Osteocyte (in vitro differentiated cells): Measurements from ENCODE around the gene CUBN. TPM values are rescaled to one million over a fixed set of nuclear protein-coding genes. Genes with fewer than 3 reads are reported as not detected.

Experiments
- DNase-seq: peaks from one replicate; pipeline ENCODE4 v3.0.0; 2021; ENCODE audit warnings: mixed read lengths; ENCODE audit not compliant: unreplicated experiment; ENCODE audit errors: extremely low spot score
- H3K27ac Mint-ChIP-seq: one replicate; pipeline ENCODE4 v1.8.0; 2021; ENCODE audit warnings: mild to moderate bottlenecking, mixed read lengths; ENCODE audit not compliant: unreplicated experiment
- H3K27me3 Mint-ChIP-seq: one replicate; pipeline ENCODE4 v1.8.0; 2021; ENCODE audit warnings: mixed read lengths; ENCODE audit not compliant: unreplicated experiment
- H3K36me3 Mint-ChIP-seq: one replicate; pipeline ENCODE4 v1.8.0; 2021; ENCODE audit warnings: mixed read lengths; ENCODE audit not compliant: unreplicated experiment
- H3K4me1 Mint-ChIP-seq: one replicate; pipeline ENCODE4 v1.8.0; 2021; ENCODE audit warnings: mixed read lengths; ENCODE audit not compliant: unreplicated experiment
- H3K4me3 Mint-ChIP-seq: one replicate; pipeline ENCODE4 v1.8.0; 2021; ENCODE audit warnings: mild to moderate bottlenecking, moderate library complexity, mixed read lengths; ENCODE audit not compliant: unreplicated experiment
- H3K9me3 Mint-ChIP-seq: one replicate; pipeline ENCODE4 v1.8.0; 2021; ENCODE audit warnings: mixed read lengths; ENCODE audit not compliant: unreplicated experiment
- total RNA-seq: library from RNA; stranded (reverse); gene quantifications from 2 replicates; pipeline ENCODE4 v1.2.1, GENCODE V29; 2021
- TF ChIP-seq, protein P1 (sequence below): fragments of 200-600 bp; sonication (generic); IDR thresholded peaks from 2 replicates; pipeline ENCODE4 v1.5.0; 2021; ENCODE audit warnings: antibody characterized with exemption, mild to moderate bottlenecking, moderate library complexity

CUBN gene
- total RNA-seq, 1 donor from 2014 or later: 1.4 TPM

DNA sequence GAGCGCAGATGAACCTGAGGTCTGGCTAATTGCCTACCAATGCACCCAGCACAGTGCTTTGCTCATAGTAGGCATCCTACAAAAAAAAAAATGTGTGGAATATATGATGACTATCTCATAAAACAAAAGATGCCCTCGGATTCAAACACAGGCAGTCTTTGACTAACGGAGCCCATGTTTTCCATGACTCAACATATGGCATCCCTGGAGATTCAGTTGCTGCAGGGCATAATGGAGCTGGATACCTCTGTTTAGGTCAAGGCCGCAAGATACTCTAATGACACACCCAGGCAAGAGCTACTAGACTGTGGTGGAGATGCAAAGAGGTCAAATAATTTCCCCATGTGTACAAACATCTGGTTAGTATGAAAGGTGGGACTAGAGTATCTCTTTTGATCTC lies 16.3 kb downstream of the CUBN start:
- Mint-ChIP-seq H3K9me3 (no peaks in the 10 kb centered on the region), H3K4me1 (peaks cover 11% of the 10 kb centered on the region), H3K36me3 (peaks cover 3% of the 10 kb centered on the region), H3K27ac (no peak overlapping the region), H3K4me3 (no peak overlapping the region), H3K27me3 (no peaks in the 10 kb centered on the region)
- DNase-seq: no peak
- TF ChIP-seq, protein P1, sequence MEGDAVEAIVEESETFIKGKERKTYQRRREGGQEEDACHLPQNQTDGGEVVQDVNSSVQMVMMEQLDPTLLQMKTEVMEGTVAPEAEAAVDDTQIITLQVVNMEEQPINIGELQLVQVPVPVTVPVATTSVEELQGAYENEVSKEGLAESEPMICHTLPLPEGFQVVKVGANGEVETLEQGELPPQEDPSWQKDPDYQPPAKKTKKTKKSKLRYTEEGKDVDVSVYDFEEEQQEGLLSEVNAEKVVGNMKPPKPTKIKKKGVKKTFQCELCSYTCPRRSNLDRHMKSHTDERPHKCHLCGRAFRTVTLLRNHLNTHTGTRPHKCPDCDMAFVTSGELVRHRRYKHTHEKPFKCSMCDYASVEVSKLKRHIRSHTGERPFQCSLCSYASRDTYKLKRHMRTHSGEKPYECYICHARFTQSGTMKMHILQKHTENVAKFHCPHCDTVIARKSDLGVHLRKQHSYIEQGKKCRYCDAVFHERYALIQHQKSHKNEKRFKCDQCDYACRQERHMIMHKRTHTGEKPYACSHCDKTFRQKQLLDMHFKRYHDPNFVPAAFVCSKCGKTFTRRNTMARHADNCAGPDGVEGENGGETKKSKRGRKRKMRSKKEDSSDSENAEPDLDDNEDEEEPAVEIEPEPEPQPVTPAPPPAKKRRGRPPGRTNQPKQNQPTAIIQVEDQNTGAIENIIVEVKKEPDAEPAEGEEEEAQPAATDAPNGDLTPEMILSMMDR: no peak

DNA sequence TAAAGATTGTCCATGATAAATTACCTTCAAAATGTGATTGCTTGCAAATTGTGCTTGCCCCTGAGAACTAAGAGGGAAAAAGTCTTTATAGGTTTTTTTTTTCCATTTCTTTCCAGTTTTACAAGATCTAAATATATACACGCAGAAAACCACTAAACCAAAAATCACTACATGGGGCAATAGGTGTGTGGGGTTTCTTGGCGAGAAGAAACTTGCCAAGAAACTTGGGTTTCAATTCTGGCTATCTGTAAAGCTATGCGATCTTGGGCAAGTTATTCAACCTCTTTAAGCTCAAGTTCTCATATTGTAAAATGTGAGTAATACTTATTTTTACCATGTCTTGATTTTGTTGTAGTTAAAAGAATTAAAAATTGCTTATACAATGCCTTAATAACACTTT lies 17.0 kb downstream of the CUBN start:
- Mint-ChIP-seq H3K4me1 (peaks cover 11% of the 10 kb centered on the region), H3K9me3 (no peaks in the 10 kb centered on the region), H3K27me3 (no peaks in the 10 kb centered on the region), H3K4me3 (no peak overlapping the region), H3K36me3 (peaks cover 3% of the 10 kb centered on the region), H3K27ac (no peak overlapping the region)
- TF ChIP-seq, protein P1: no peak
- no peak for DNase-seq

DNA sequence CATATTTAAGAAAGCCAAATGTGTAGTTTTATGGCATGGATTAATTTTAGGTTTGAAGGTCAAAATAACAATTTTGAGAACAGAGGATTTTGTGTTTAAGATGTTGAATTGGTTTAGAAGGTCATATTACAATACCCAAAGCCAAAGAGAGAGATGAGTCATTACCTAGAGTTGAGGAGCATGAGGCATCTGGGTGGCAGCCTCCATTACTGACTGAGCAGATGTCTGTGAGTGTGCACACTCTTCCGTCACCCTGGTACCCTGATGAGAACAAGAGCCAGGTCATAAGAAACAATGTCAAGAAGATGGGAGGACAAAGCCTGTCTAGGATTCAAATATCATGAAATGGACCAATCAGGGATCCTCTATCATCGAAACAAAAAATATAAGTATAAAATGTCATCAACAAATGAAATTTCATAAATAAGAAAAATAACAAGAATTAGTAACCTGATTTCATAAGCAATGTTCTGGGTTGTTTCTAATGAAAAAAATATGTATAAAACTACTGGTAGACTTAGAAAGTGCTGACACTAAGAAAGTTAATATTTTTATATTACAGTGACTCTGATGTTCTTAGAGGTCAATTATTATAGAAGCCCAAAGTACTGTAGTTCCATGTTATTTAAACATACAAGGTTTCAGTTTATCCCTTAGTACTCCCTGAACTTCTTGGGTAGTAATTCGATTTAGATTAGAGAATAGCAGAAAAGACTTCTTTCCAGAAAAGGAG lies 20.0 kb downstream of the CUBN start:
- Mint-ChIP-seq H3K4me1 (peaks cover 11% of the 10 kb centered on the region), H3K27ac (no peak overlapping the region), H3K36me3 (peaks cover 3% of the 10 kb centered on the region), H3K27me3 (no peaks in the 10 kb centered on the region), H3K4me3 (no peak overlapping the region), H3K9me3 (no peaks in the 10 kb centered on the region)
- TF ChIP-seq, protein P1: no peak
- DNase-seq: no peak

DNA sequence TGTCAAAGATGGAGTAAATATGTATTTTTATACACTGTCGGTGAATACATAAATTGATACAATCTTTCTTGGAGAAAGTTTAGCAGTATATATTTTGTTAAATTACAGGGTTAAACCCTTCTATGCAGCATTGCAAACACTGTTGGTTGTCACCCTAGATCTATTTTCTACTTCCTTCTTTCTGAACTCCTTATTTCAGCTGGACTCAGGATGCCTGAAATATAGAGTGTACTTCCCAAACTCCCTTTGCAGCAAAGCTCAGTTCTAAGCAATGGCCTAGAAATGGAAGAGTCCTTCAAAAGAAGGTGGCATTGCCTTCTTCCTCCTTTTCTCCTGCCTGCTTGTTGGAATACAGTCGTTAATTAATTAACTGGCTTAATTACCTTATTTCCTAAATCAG lies 20.6 kb downstream of the CUBN start:
- Mint-ChIP-seq H3K4me3 (no peak overlapping the region), H3K36me3 (no peaks in the 10 kb centered on the region), H3K27ac (no peak overlapping the region), H3K9me3 (no peaks in the 10 kb centered on the region), H3K4me1 (peaks cover 11% of the 10 kb centered on the region), H3K27me3 (no peaks in the 10 kb centered on the region)
- no peak for DNase-seq
- TF ChIP-seq, protein P1: no peak

DNA sequence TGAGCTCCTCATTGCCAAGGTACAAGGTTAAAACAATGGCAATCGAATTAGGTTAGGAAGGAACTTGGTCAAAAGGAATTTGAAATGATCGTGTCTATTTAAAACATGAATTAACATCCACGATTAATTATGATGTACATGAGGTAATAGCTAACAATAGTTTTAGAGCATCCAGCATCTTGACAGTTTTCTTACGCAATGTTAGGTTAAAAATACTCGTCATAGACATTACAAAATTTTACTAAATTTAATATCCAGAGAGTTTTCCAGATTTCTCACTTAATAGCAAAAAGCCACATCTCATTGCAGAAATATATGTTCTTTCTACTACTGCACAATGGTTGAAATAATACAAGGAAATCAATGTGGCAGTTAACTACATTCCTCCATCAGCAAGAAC lies 22.6 kb downstream of the CUBN start:
- no peaks in the 10 kb centered on the region for H3K36me3 Mint-ChIP-seq
- no peaks in the 10 kb centered on the region for H3K27me3 Mint-ChIP-seq
- H3K4me3 Mint-ChIP-seq: no peak overlapping the region
- peaks cover 8% of the 10 kb centered on the region for H3K4me1 Mint-ChIP-seq
- DNase-seq: no peak
- no peak overlapping the region for H3K27ac Mint-ChIP-seq
- no peaks in the 10 kb centered on the region for H3K9me3 Mint-ChIP-seq
- TF ChIP-seq, protein P1: no peak
